IPS DF 6.9 (cell line): ENCODE data around the gene BICD2.

Source experiments
- DNase-seq: peaks from one replicate; pipeline ENCODE4 v3.0.0-alpha.2; 2013; ENCODE audit warnings: low read depth, low spot score
- H3K27ac ChIP-seq: one replicate; pipeline ENCODE4 v1.5.1; 2013; ENCODE audit warnings: low read length, control low read depth
- H3K27me3 ChIP-seq: 2 replicates; pipeline ENCODE4 v1.6.1; 2013; ENCODE audit warnings: mild to moderate bottlenecking, low read length; ENCODE audit not compliant: control insufficient read depth, insufficient read depth
- H3K36me3 ChIP-seq: 2 replicates; pipeline ENCODE4 v1.6.1; 2013; ENCODE audit warnings: low read length; ENCODE audit not compliant: control insufficient read depth, insufficient read depth
- H3K4me1 ChIP-seq: 2 replicates; pipeline ENCODE4 v1.6.1; 2013; ENCODE audit warnings: low read length; ENCODE audit not compliant: control insufficient read depth, insufficient read depth
- H3K4me3 ChIP-seq: 2 replicates; pipeline ENCODE4 v1.5.1; 2013; ENCODE audit warnings: mild to moderate bottlenecking, low read length
- H3K9me3 ChIP-seq: 2 replicates; pipeline ENCODE4 v1.6.1; 2013; ENCODE audit warnings: low read length, inconsistent platforms; ENCODE audit not compliant: control insufficient read depth, insufficient read depth
- WGBS: extraction: QIAGEN DNeasy Blood & Tissue Kit; methylation state at CpG from one replicate; pipeline ENCODE4 v1.1.7; 2013; ENCODE audit warnings: mixed read lengths, missing lambda C conversion rate; ENCODE audit not compliant: insufficient read length, insufficient coverage; 5-methylcytosine and 5-hydroxymethylcytosine counted together

BICD2 gene

GRCh38 chr9:92747459-92748232 is 17.0 kb downstream of the BICD2 start:
- Histone ChIP-seq H3K27ac (no peak overlapping the region), H3K9me3 (no peaks in the 10 kb centered on the region), H3K4me3 (no peak overlapping the region), H3K36me3 (no peaks in the 10 kb centered on the region), H3K4me1 (peaks cover 3% of the 10 kb centered on the region; the same call in 1 of the 2 replicates), H3K27me3 (no peaks in the 10 kb centered on the region)
- DNase-seq, result no peak
- WGBS, result no CpG with 5 or more reads among the region's 9 CpGs

GRCh38 chr9:92746567-92747458 is 17.8 kb downstream of the BICD2 start:
- no peaks in the 10 kb centered on the region for H3K36me3 ChIP-seq

DNA sequence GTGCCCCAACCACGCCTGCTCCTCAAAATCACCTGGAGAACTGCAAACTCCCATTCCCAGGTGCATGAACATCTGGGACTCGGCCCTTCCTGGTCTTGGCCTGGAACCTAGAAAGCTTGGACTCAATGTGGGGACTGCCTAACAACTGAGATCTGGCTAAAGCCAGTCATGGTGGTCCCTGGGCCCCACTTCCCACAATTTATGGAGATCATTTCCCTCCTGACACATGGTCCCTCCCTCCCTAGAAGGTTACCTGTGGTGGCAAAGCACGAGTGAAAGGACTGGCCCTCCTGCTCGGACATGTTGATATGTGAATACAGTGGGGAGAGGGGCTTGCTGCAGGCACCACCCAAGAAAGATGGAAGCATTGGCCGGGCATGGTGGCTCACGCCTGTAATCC is 18.8 kb downstream of the BICD2 start:
- DNase-seq, result no peak
- no peaks in the 10 kb centered on the region for H3K9me3 ChIP-seq
- H3K27me3 ChIP-seq, result no peaks in the 10 kb centered on the region
- H3K27ac ChIP-seq, result no peak overlapping the region
- no CpG with 5 or more reads among the region's 6 CpGs for WGBS
- no peaks in the 10 kb centered on the region for H3K36me3 ChIP-seq
- H3K4me1 ChIP-seq, result peaks cover 3% of the 10 kb centered on the region; the same call in 1 of the 2 replicates
- no peak overlapping the region for H3K4me3 ChIP-seq

More at GRCh38 chr9:92746567-92747458, 17.8 kb downstream of the BICD2 start:
- H3K4me1 ChIP-seq, result peaks cover 3% of the 10 kb centered on the region; the same call in 1 of the 2 replicates
- no CpG with 5 or more reads among the region's 14 CpGs for WGBS
- no peak for DNase-seq
- H3K27ac ChIP-seq, result no peak overlapping the region
- H3K4me3 ChIP-seq, result no peak overlapping the region
- H3K9me3 ChIP-seq, result no peaks in the 10 kb centered on the region
- H3K27me3 ChIP-seq, result no peaks in the 10 kb centered on the region

- Histone ChIP-seq H3K4me1 (peaks cover 3% of the 10 kb centered on the region; the same call in 1 of the 2 replicates), H3K36me3 (no peaks in the 10 kb centered on the region), H3K27ac (no peak overlapping the region), H3K9me3 (no peaks in the 10 kb centered on the region), H3K4me3 (no peak overlapping the region), H3K27me3 (no peaks in the 10 kb centered on the region)
- no peak for DNase-seq
- whole genome bisulfite sequencing, result no CpG with 5 or more reads among the region's 4 CpGs
Measured at GRCh38 chr9:92745331-92745730, 19.3 kb downstream of the BICD2 start.

- no CpG with 5 or more reads among the region's 3 CpGs for WGBS
Measured at GRCh38 chr9:92740969-92741368, 23.7 kb downstream of the BICD2 start.

DNA sequence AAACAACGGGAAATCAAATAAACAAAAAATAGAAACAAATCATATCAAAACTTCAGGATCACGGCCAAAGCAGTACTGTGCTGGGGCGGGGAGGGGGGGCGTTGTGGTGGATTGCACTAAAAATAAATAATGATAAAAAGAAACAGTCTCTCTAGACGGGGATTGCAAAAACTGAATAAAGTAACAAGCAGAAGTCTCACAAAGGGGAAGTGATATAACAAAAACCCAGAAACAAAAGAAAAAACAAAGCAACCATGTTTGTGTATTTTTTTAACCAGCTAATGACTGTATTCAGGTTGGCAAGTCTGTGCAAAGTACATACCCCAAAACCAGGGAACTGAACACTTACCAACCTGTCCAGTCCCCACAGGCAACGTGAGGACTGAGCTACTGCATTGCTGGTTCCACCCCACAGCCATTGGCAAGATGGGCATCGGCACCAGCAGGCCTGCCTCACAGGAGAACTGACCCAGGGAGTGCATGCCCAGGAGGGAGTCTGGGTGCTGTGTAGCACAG is 24.1 kb downstream of the BICD2 start:
- no CpG with 5 or more reads among the region's 7 CpGs for WGBS
- H3K27ac ChIP-seq, result no peak overlapping the region
- H3K27me3 ChIP-seq, result no peaks in the 10 kb centered on the region
- no peak overlapping the region for H3K4me3 ChIP-seq
- no peak for DNase-seq
- no peaks in the 10 kb centered on the region for H3K9me3 ChIP-seq
- peaks cover 5% of the 10 kb centered on the region; the same call in 1 of the 2 replicates for H3K4me1 ChIP-seq
- no peaks in the 10 kb centered on the region for H3K36me3 ChIP-seq

More at GRCh38 chr9:92740969-92741368, 23.7 kb downstream of the BICD2 start:
- Histone ChIP-seq H3K36me3 (no peaks in the 10 kb centered on the region), H3K27ac (no peak overlapping the region), H3K27me3 (no peaks in the 10 kb centered on the region), H3K4me3 (no peak overlapping the region), H3K9me3 (no peaks in the 10 kb centered on the region), H3K4me1 (peaks cover 5% of the 10 kb centered on the region; the same call in 1 of the 2 replicates)
- no peak for DNase-seq

GRCh38 chr9:92740009-92740408 is 24.6 kb downstream of the BICD2 start:
- no peak for DNase-seq
- no peak overlapping the region for H3K4me3 ChIP-seq
- WGBS, result no CpG with 5 or more reads among the region's 3 CpGs
- no peaks in the 10 kb centered on the region for H3K9me3 ChIP-seq
- peaks cover 2% of the 10 kb centered on the region; the same call in 1 of the 2 replicates for H3K4me1 ChIP-seq
- H3K27me3 ChIP-seq, result no peaks in the 10 kb centered on the region
- H3K36me3 ChIP-seq, result no peaks in the 10 kb centered on the region
- H3K27ac ChIP-seq, result no peak overlapping the region

DNA sequence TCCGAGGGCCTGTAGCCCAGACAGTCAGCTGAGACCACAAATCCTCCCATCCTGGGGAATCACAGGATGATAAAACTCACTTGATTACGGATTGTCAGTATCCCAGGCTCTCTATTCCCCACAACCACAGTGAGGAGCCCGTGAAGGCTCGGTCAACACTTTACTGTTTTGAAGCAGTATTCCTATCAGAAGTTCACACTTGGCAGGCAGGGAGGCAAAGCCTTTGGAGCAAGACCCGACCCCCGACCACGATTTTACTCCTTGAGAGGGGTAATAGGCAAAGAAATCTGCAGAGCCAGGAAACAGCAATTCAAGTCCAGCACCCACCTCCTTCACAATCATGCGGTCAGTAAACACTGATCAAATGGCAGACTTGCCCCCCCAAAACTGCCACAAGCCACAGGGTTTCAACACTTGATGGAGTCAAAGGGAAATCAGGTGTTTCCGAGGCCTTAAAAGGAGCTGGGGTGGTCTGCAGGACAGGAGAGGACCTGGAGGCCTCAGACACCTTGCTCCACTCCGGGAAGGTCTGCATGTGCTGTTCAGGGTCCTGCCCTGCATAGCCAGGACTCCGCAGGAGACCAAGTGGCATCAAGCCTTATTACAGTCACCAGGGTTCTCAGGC is 25.2 kb downstream of the BICD2 start:
- Histone ChIP-seq H3K27me3 (no peaks in the 10 kb centered on the region), H3K9me3 (no peaks in the 10 kb centered on the region), H3K27ac (no peak overlapping the region), H3K4me1 (peaks cover 2% of the 10 kb centered on the region; the same call in 1 of the 2 replicates), H3K4me3 (no peak overlapping the region), H3K36me3 (no peaks in the 10 kb centered on the region)
- DNase-seq, result no peak
- WGBS, result no CpG with 5 or more reads among the region's 11 CpGs

GRCh38 chr9:92738661-92739081 is 26.0 kb downstream of the BICD2 start:
- no peaks in the 10 kb centered on the region for H3K27me3 ChIP-seq
- DNase-seq, result no peak
- peaks cover 2% of the 10 kb centered on the region; the same call in 1 of the 2 replicates for H3K4me1 ChIP-seq
- H3K27ac ChIP-seq, result no peak overlapping the region
- H3K4me3 ChIP-seq, result no peak overlapping the region
- no peaks in the 10 kb centered on the region for H3K36me3 ChIP-seq
- no peaks in the 10 kb centered on the region for H3K9me3 ChIP-seq
- WGBS, result no CpG with 5 or more reads among the region's 5 CpGs
